PC-3 (cell line): Measurements from ENCODE around the gene KCNQ5. TPM values are rescaled to one million over a fixed set of nuclear protein-coding genes. Genes with fewer than 3 reads are reported as not detected.

Experiments used
- ATAC-seq: fragments of 200-7000 bp; cut with Tn5 transposase; 2 replicates; pipeline ENCODE4 v1.9.1; 2020; ENCODE audit warnings: mild to moderate bottlenecking, moderate library complexity
- BruUV-seq: library from RNA; stranded (reverse); fragments of 400-500 nt; replicated peaks from 2 replicates; lab custom pipeline; 2021; lab: Mats Ljungman, UMichigan
- CTCF ChIA-PET: fragments of 300-600 bp; sonication (Branson Sonifier 250); formaldehyde crosslinking; loops from one replicate; lab custom pipeline; 2022; ENCODE audit warnings: antibody characterized with exemption; lab: Charles Lee
- POLR2A ChIA-PET: fragments of 300-600 bp; sonication (Branson Sonifier 250); formaldehyde crosslinking; loops from one replicate; lab custom pipeline; 2022; ENCODE audit warnings: antibody characterized with exemption; ENCODE audit not compliant: unreplicated experiment; lab: Charles Lee
- DNase-seq: peaks from one replicate; pipeline ENCODE4 v3.0.0-alpha.2; 2015
- H2AFZ ChIP-seq: fragments of 300-600 bp; sonication (generic); 2 replicates; pipeline ENCODE4 v1.6.0; 2016; ENCODE audit warnings: antibody characterized with exemption, low read length
- H3F3A ChIP-seq: fragments of 300-600 bp; sonication (generic); one replicate; pipeline ENCODE4 v1.6.0; 2017; ENCODE audit warnings: antibody characterized with exemption, low read length, control low read depth, mild to moderate bottlenecking; ENCODE audit not compliant: unreplicated experiment
- H3K27ac ChIP-seq: fragments of 300-600 bp; sonication (generic); 2 replicates; pipeline ENCODE4 v1.5.1; 2016; ENCODE audit warnings: mild to moderate bottlenecking, low read length
- H3K27me3 ChIP-seq: fragments of 300-600 bp; sonication (generic); 2 replicates; pipeline ENCODE4 v1.6.1; 2016; ENCODE audit warnings: low read length, mixed read lengths
- H3K36me3 ChIP-seq: fragments of 300-600 bp; sonication (generic); 2 replicates; pipeline ENCODE4 v1.6.1; 2016; ENCODE audit warnings: low read depth, mixed run types, low read length, mixed read lengths
- H3K4me1 ChIP-seq: fragments of 300-600 bp; sonication (generic); 2 replicates; pipeline ENCODE4 v1.5.1; 2016; ENCODE audit warnings: low read length; ENCODE audit not compliant: insufficient read depth
- H3K4me2 ChIP-seq: fragments of 300-600 bp; sonication (generic); 2 replicates; pipeline ENCODE4 v1.6.0; 2016; ENCODE audit warnings: low read length
- H3K4me3 ChIP-seq: fragments of 300-600 bp; sonication (generic); 2 replicates; pipeline ENCODE4 v1.5.1; 2016; ENCODE audit warnings: mild to moderate bottlenecking, low read length, mixed read lengths
- H3K79me2 ChIP-seq: fragments of 300-600 bp; sonication (generic); 2 replicates; pipeline ENCODE4 v1.6.1; 2017; ENCODE audit warnings: low read length, mixed read lengths
- H3K9ac ChIP-seq: fragments of 300-600 bp; sonication (generic); 2 replicates; pipeline ENCODE4 v1.6.0; 2016; ENCODE audit warnings: mild to moderate bottlenecking, low read length
- H3K9me2 ChIP-seq: fragments of 300-600 bp; sonication (generic); replicated peaks from 2 replicates; pipeline ENCODE4 v1.6.1; 2016; ENCODE audit warnings: mixed run types, low read length, mixed read lengths
- H3K9me3 ChIP-seq: fragments of 300-600 bp; sonication (generic); 2 replicates; pipeline ENCODE4 v1.6.1; 2016; ENCODE audit warnings: low read length, mixed read lengths
- H4K20me1 ChIP-seq: fragments of 300-600 bp; sonication (generic); 2 replicates; pipeline ENCODE4 v1.6.1; 2016; ENCODE audit warnings: low read length, mixed read lengths
- EZH2 ChIP-seq: fragments of 300-600 bp; sonication (generic); IDR thresholded peaks from one replicate; pipeline ENCODE4 v1.6.1; 2017; ENCODE audit warnings: antibody characterized with exemption, mild to moderate bottlenecking, low read length; ENCODE audit not compliant: unreplicated experiment
- EZH2phosphoT487 ChIP-seq: fragments of 300-600 bp; sonication (generic); IDR thresholded peaks from 2 replicates; pipeline ENCODE4 v1.6.1; 2018; ENCODE audit warnings: mild to moderate bottlenecking, antibody characterized with exemption, low read length, borderline replicate concordance
- intact Hi-C: fragments of 100-400 bp; cut with micrococcal nuclease; formaldehyde crosslinking; loops from 2 replicates; pipeline ENCODE4 v1.9.0; 2023
- total RNA-seq: library from RNA; depleted of rRNA; stranded (reverse); fragments of >200 nt; gene quantifications from 2 replicates; pipeline ENCODE4 v1.2.3, GENCODE V29; 2014
- TF ChIP-seq, protein P1 (sequence below): fragments of 300-600 bp; sonication (generic); conservative IDR thresholded peaks from 2 replicates; pipeline ENCODE4 v1.5.1; 2017; ENCODE audit warnings: antibody characterized with exemption, low read depth, mild to moderate bottlenecking, low read length

KCNQ5 gene
- total RNA-seq, 1 experiment from 2014 or later, result not detected

DNA sequence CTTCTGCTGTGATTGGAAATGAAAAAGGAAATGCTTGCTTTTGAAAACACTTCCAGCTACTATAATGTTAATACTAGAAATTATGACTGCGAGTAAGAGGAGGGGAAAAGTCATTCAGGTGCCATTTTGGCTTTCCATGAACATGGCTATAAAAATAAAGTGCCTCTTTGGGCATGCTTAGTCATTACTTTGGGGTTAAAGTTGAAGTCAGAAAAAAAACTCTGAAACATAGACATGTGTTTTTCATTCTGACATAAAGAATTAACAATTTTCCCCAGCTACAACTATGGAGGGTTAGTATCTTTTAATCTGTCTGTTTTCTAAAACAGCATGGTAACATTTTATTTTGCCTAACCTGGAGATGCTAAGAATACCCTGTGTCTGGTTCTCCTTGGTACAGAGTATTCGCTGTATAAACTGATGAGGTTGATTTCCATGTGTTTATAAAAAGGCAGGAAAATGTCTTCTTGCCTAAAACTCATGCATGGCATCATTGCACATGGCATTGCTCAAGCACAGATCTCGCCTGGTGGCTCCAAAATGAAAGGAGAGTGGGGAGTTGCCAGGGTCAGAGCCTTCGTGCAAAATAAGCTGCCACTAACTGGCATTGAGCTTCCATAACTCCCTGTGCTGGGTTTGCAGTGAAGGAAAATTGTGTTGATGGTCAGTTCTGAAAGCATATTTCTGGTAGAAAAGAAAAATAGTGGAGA lies 188.9 kb downstream of the KCNQ5 start:
- intact Hi-C loops, result no loop called here
- H3K4me3 ChIP-seq, result no peak overlapping the region
- no peaks in the 10 kb centered on the region for H3K79me2 ChIP-seq
- BruUV-seq, result no TSS peak
- no peaks in the 10 kb centered on the region for H3K9me2 ChIP-seq
- no peak overlapping the region for H3K9ac ChIP-seq
- H4K20me1 ChIP-seq, result no peaks in the 10 kb centered on the region
- DNase-seq, result no peak
- no peak overlapping the region for H3K27ac ChIP-seq
- H3K4me1 ChIP-seq, result peaks cover 14% of the 10 kb centered on the region
- H3K9me3 ChIP-seq, result no peaks in the 10 kb centered on the region
- no peak overlapping the region for H2AFZ ChIP-seq
- ChIA-PET POLR2A (no interaction called here), CTCF (no interaction called here)
- TF ChIP-seq, protein P1, sequence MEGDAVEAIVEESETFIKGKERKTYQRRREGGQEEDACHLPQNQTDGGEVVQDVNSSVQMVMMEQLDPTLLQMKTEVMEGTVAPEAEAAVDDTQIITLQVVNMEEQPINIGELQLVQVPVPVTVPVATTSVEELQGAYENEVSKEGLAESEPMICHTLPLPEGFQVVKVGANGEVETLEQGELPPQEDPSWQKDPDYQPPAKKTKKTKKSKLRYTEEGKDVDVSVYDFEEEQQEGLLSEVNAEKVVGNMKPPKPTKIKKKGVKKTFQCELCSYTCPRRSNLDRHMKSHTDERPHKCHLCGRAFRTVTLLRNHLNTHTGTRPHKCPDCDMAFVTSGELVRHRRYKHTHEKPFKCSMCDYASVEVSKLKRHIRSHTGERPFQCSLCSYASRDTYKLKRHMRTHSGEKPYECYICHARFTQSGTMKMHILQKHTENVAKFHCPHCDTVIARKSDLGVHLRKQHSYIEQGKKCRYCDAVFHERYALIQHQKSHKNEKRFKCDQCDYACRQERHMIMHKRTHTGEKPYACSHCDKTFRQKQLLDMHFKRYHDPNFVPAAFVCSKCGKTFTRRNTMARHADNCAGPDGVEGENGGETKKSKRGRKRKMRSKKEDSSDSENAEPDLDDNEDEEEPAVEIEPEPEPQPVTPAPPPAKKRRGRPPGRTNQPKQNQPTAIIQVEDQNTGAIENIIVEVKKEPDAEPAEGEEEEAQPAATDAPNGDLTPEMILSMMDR, result no peak
- TF ChIP-seq EZH2phosphoT487, result no peak
- TF ChIP-seq EZH2, result no peak
- ATAC-seq, result no peak
- no peaks in the 10 kb centered on the region for H3K27me3 ChIP-seq
- no peaks in the 10 kb centered on the region for H3K36me3 ChIP-seq
- no peaks in the 10 kb centered on the region for H3F3A ChIP-seq
- H3K4me2 ChIP-seq, result no peak overlapping the region

DNA sequence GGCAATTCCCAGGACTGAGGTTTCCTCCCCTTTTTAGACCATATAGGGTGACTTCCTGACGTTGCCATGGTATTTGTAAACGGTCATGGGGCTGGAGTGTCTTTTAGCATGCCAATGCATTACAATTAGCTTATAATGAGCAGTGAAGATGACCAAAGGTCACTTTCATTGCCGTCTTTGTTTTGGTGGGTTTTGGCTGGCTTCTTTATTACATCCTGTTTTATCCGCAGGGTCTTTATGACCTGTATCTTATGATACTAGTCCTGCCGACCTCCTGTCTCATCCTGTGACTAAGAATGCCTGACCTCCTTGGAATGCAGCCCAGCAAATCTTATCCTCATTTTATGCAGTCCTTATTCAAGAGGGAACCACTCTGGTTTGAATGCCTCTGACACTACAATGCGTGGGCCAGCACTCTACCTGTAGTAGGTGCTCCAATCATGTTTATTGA lies 190.1 kb downstream of the KCNQ5 start:
- intact Hi-C loops, result no loop called here
- Histone ChIP-seq H4K20me1 (no peaks in the 10 kb centered on the region), H3K9me2 (no peaks in the 10 kb centered on the region), H3K9ac (no peak overlapping the region), H3K27me3 (no peaks in the 10 kb centered on the region), H2AFZ (no peak overlapping the region), H3K4me2 (peak overlapping the region; percentile 39; the same call in 1 of the 2 replicates), H3K4me1 (peaks cover 19% of the 10 kb centered on the region), H3F3A (no peaks in the 10 kb centered on the region), H3K79me2 (no peaks in the 10 kb centered on the region), H3K36me3 (no peaks in the 10 kb centered on the region), H3K9me3 (no peaks in the 10 kb centered on the region), H3K4me3 (no peak overlapping the region), H3K27ac (peak overlapping the region; percentile 16; the same call in 1 of the 2 replicates)
- no peak for TF ChIP-seq EZH2
- TF ChIP-seq, protein P1, result peak; percentile 43
- peak; percentile 87 for ATAC-seq
- BruUV-seq, result no TSS peak
- ChIA-PET CTCF (no interaction called here), POLR2A (no interaction called here)
- DNase-seq, result peak; percentile 80
